Mesendoderm (in vitro differentiated cells): Measurements from ENCODE around the gene RBBP7. TPM values are rescaled to one million over a fixed set of nuclear protein-coding genes. Genes with fewer than 3 reads are reported as not detected.

ENCODE experiments used
- DNase-seq: peaks from one replicate; pipeline ENCODE4 v3.0.0; 2013
- H2AK5ac ChIP-seq: 2 replicates; pipeline ENCODE4 v1.6.1; 2013; ENCODE audit warnings: low read length, inconsistent platforms
- H2BK120ac ChIP-seq: 2 replicates; pipeline ENCODE4 v1.6.1; 2013; ENCODE audit warnings: low read depth, mild to moderate bottlenecking, low read length, moderate library complexity, mixed read lengths
- H2BK15ac ChIP-seq: replicated peaks from 2 replicates; pipeline ENCODE4 v1.6.1; 2013; ENCODE audit warnings: low read depth, mild to moderate bottlenecking, moderate library complexity
- H2BK5ac ChIP-seq: 2 replicates; pipeline ENCODE4 v1.6.1; 2013; ENCODE audit warnings: low read length, inconsistent platforms
- H3K18ac ChIP-seq: 2 replicates; pipeline ENCODE4 v1.6.1; 2013; ENCODE audit warnings: mild to moderate bottlenecking, low read length, mixed read lengths
- H3K23ac ChIP-seq: one replicate; pipeline ENCODE4 v1.6.1; 2013; ENCODE audit warnings: low read length
- H3K27ac ChIP-seq: 2 replicates; pipeline ENCODE4 v1.5.1; 2013; ENCODE audit warnings: low read depth, mild to moderate bottlenecking, inconsistent platforms, low read length, moderate library complexity
- H3K27me3 ChIP-seq: 2 replicates; pipeline ENCODE4 v1.6.1; 2013; ENCODE audit warnings: low read length, control low read depth, mild to moderate bottlenecking, inconsistent platforms; ENCODE audit not compliant: insufficient read depth, poor library complexity
- H3K36me3 ChIP-seq: 2 replicates; pipeline ENCODE4 v1.6.1; 2013; ENCODE audit warnings: low read length, inconsistent platforms; ENCODE audit not compliant: control insufficient read depth, insufficient read depth
- H3K4ac ChIP-seq: one replicate; pipeline ENCODE4 v1.6.1; 2013; ENCODE audit warnings: low read depth, mild to moderate bottlenecking, low read length, moderate library complexity
- H3K4me1 ChIP-seq: 2 replicates; pipeline ENCODE4 v1.6.1; 2013; ENCODE audit warnings: low read depth, low read length, inconsistent platforms; ENCODE audit not compliant: control insufficient read depth
- H3K4me2 ChIP-seq: 2 replicates; pipeline ENCODE4 v1.6.1; 2013; ENCODE audit warnings: low read length
- H3K4me3 ChIP-seq: 2 replicates; pipeline ENCODE4 v1.5.1; 2013; ENCODE audit warnings: mild to moderate bottlenecking, low read length
- H3K56ac ChIP-seq: one replicate; pipeline ENCODE4 v1.6.1; 2013; ENCODE audit warnings: low read length
- H3K79me1 ChIP-seq: 2 replicates; pipeline ENCODE4 v1.6.1; 2013; ENCODE audit warnings: low read length, inconsistent platforms
- H3K79me2 ChIP-seq: 2 replicates; pipeline ENCODE4 v1.6.1; 2013; ENCODE audit warnings: mild to moderate bottlenecking, low read length; ENCODE audit not compliant: control insufficient read depth, insufficient read depth
- H3K9ac ChIP-seq: 2 replicates; pipeline ENCODE4 v1.6.1; 2013; ENCODE audit warnings: low read length, inconsistent platforms
- H4K5ac ChIP-seq: one replicate; pipeline ENCODE4 v1.6.1; 2013; ENCODE audit warnings: low read length
- H4K8ac ChIP-seq: one replicate; pipeline ENCODE4 v1.6.1; 2013; ENCODE audit warnings: low read depth, mild to moderate bottlenecking, control low read depth, low read length, moderate library complexity
- WGBS: extraction: QIAGEN DNeasy Blood & Tissue Kit; methylation state at CpG from one replicate; pipeline ENCODE4 v1.1.7; 2013; ENCODE audit warnings: low lambda C conversion rate, missing lambda C conversion rate; ENCODE audit not compliant: insufficient coverage; ENCODE audit errors: extremely low coverage; 5-methylcytosine and 5-hydroxymethylcytosine counted together
- small RNA-seq: library from polyadenylated mRNA; stranded (forward); fragments of <200 nt; extraction: miRNeasy Mini kit (QIAGEN cat#:217004); gene quantifications from one replicate; pipeline ENCODE3, GENCODE V24; 2013; ENCODE audit not compliant: insufficient read depth

The RBBP7 gene

DNA sequence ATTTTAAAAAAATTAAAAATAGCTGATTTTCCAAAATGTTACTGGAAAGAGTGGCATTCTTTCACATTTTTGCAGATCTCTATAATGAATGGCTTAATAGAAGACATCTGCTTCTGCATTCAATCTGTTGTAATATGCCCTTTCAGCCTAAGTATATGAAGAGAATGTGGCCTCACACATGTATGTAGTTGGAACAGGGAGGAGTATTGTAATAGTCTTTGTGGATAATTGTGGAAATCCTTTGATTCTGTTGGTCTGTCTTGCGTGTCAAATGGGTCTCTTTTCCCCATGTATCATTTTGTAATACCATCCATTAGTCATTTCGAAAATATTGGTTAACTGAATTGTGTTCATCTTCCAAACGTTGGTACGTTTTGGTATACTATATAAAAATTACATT lies 72.3 kb downstream of the RBBP7 start:
- Histone ChIP-seq H3K23ac (no peak overlapping the region), H3K18ac (no peak overlapping the region), H3K4me1 (no peaks in the 10 kb centered on the region), H3K9ac (no peak overlapping the region), H2BK5ac (no peak overlapping the region), H4K5ac (no peak overlapping the region), H3K56ac (no peak overlapping the region), H3K27ac (no peak overlapping the region), H3K36me3 (no peaks in the 10 kb centered on the region), H2AK5ac (no peak overlapping the region), H3K4me2 (no peak overlapping the region), H3K79me1 (no peaks in the 10 kb centered on the region), H4K8ac (no peak overlapping the region), H3K79me2 (peaks cover 2% of the 10 kb centered on the region), H3K27me3 (no peaks in the 10 kb centered on the region), H3K4me3 (no peak overlapping the region), H2BK15ac (no peak overlapping the region), H3K4ac (no peak overlapping the region), H2BK120ac (no peak overlapping the region)
- no CpG with 5 or more reads among the region's 4 CpGs for WGBS
- DNase-seq, result no peak

DNA sequence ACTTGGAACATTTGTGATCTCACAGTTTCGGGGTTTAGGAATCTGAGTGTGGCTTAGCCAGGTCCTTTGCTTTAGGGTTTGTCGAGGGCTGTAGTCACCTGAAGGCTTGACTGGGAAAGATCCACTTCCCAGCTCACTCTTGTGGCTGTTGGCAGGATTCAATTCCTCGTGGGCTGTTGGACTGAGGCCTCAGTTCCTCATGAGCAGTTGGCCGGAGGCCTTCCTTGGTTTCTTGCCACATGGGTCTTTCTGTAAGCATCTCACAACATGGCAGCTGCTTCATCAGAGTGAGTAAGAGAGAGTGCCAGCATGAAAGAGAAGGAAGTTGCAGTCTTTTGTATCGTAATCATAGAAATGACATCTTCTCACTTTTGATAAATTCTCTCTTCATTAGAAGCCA lies 72.8 kb downstream of the RBBP7 start:
- Histone ChIP-seq H3K18ac (no peak overlapping the region), H2BK120ac (no peak overlapping the region), H2AK5ac (no peak overlapping the region), H3K36me3 (no peaks in the 10 kb centered on the region), H3K79me1 (no peaks in the 10 kb centered on the region), H4K5ac (no peak overlapping the region), H4K8ac (no peak overlapping the region), H3K56ac (no peak overlapping the region), H3K23ac (no peak overlapping the region), H3K27me3 (no peaks in the 10 kb centered on the region), H3K4ac (no peak overlapping the region), H3K4me3 (no peak overlapping the region), H3K4me2 (no peak overlapping the region), H3K79me2 (peaks cover 2% of the 10 kb centered on the region), H3K4me1 (no peaks in the 10 kb centered on the region), H2BK5ac (no peak overlapping the region), H3K27ac (no peak overlapping the region), H2BK15ac (no peak overlapping the region), H3K9ac (no peak overlapping the region)
- WGBS, result no CpG with 5 or more reads among the region's 5 CpGs
- no peak for DNase-seq

DNA sequence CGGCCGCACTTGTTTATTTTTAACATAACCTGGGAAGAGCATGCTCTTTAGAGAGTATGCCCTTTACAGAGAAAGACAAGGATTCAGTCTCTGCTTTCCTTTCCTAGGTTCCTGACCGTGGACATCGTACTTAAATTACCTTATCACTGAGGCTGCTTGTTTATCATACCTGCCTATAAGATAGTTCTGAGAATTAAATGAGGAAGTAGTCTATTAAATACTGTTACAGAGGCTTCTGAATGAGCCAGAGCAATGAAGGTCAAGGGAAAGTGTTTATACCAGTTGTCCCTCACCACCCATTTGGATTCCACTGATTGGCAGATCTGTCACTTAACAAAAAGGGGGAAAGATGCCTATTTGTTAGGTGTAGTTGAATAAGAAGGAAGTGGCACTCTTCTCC lies 73.9 kb downstream of the RBBP7 start:
- H2AK5ac ChIP-seq, result no peak overlapping the region
- H2BK5ac ChIP-seq, result no peak overlapping the region
- H3K4me2 ChIP-seq, result no peak overlapping the region
- H3K79me1 ChIP-seq, result no peaks in the 10 kb centered on the region
- H3K23ac ChIP-seq, result no peak overlapping the region
- H3K4me3 ChIP-seq, result no peak overlapping the region
- H3K27me3 ChIP-seq, result no peaks in the 10 kb centered on the region
- no peak overlapping the region for H3K4ac ChIP-seq
- H3K18ac ChIP-seq, result no peak overlapping the region
- no peak overlapping the region for H3K56ac ChIP-seq
- DNase-seq, result no peak
- H2BK120ac ChIP-seq, result no peak overlapping the region
- no peak overlapping the region for H3K27ac ChIP-seq
- no peak overlapping the region for H3K9ac ChIP-seq
- no peaks in the 10 kb centered on the region for H3K36me3 ChIP-seq
- H4K8ac ChIP-seq, result no peak overlapping the region
- WGBS, result no CpG with 5 or more reads among the region's 4 CpGs
- no peaks in the 10 kb centered on the region for H3K4me1 ChIP-seq
- no peak overlapping the region for H4K5ac ChIP-seq
- H3K79me2 ChIP-seq, result peaks cover 2% of the 10 kb centered on the region
- no peak overlapping the region for H2BK15ac ChIP-seq

Small RNAs within 50 kb of the gene (small RNA-seq; reads per million reads assigned to genes)
- not detected for gene RF00019
- not detected for gene RNU4-6P
- not detected for gene RPL12P49
